Vagina (tissue), 2 donors: ENCODE data around the gene NF2.

ENCODE experiments used
- CTCF ChIP-seq, 3 experiments: fragments of 450-650 bp in 2 of 3; fragments of 200-600 bp in 1 of 3; sonication (generic) in 1 of 3; IDR thresholded peaks; one replicate each; pipeline ENCODE4 v1.5.1; 2017 to 2019; ENCODE audit warnings: antibody characterized with exemption in 3 of 3, mild to moderate bottlenecking in 2 of 3, moderate library complexity in 2 of 3
- POLR2A ChIP-seq, 2 donors: fragments of 450-650 bp; IDR thresholded peaks; one replicate each; pipeline ENCODE4 v1.6.1; 2017; ENCODE audit warnings: antibody characterized with exemption in 2 of 2, mild to moderate bottlenecking in 2 of 2, moderate library complexity in 2 of 2

GRCh38 chr22:29715705-29716104 lies 112.3 kb downstream of the NF2 start:
- TF ChIP-seq CTCF (IDR thresholded peaks at IDR 0.05) (no peak), POLR2A (IDR thresholded peaks at IDR 0.05) (no peak)
